ENCODE measurements around the gene DLK2. TPM values are rescaled to one million over a fixed set of nuclear protein-coding genes. Genes with fewer than 3 reads are reported as not detected.
A peak's percentile ranks its signal among the peaks of the same experiment; 100 is the strongest.

Gene DLK2
- total and polyA plus RNA-seq, 2 donors from 2014 or later = 0.50 TPM; not detected in 1

DNA sequence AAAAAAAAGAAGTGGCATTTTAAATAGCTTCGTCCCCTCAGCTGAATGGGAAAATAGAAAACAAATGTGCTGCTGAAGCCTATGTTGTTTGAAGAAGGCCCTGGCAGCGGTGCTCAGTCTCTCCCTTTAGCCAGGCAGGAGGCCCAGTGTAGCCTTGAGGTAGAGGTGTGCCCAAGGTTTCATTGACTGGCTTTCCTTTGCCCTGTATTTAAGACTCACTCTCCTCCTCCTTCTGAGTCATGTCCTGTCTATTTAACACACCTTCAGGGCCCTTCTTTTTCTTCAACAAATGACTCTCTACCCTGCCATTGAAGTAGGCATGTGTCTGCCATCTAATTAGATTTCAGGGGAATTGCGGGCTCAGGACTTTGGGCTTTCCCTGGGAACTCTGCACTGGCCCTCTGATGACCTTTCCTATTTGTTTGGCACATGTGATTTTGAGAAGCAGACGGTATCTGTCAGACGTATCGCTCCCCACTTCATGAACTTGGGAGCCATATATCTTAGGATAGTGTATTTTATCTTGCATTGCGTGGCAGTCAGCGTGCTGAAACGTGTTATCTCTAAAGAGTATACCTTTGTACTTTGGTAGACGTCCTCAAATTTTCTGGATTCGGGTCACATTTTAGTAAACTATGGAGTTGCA, 26.4 kb upstream of the DLK2 start:
- no peaks in the 10 kb centered on the region for H3K27me3 ChIP-seq (ENCODE audit: control insufficient read depth, insufficient read depth, low read length)
- no peak for FAIRE-seq
- no peak overlapping the region for H3K27ac ChIP-seq (ENCODE audit: low read depth in 2 of 2, low read length in 2 of 2)
- no peak overlapping the region for H3K4me3 ChIP-seq (ENCODE audit: low read length in 3 of 3)
- intact Hi-C loops (cut with DNase I) = no loop called here
- H3K4me1 ChIP-seq (ENCODE audit: control insufficient read depth in 2 of 3, insufficient read depth in 2 of 3, low read depth in 1 of 3, low read length in 3 of 3) = peaks cover 4 to 11% (median 6%) of the 10 kb centered on the region in 3 donors
- no peak overlapping the region for H3K9ac ChIP-seq (ENCODE audit: low read length in 3 of 3)
- DNase-seq = no peak
- TF ChIP-seq, protein P1, sequence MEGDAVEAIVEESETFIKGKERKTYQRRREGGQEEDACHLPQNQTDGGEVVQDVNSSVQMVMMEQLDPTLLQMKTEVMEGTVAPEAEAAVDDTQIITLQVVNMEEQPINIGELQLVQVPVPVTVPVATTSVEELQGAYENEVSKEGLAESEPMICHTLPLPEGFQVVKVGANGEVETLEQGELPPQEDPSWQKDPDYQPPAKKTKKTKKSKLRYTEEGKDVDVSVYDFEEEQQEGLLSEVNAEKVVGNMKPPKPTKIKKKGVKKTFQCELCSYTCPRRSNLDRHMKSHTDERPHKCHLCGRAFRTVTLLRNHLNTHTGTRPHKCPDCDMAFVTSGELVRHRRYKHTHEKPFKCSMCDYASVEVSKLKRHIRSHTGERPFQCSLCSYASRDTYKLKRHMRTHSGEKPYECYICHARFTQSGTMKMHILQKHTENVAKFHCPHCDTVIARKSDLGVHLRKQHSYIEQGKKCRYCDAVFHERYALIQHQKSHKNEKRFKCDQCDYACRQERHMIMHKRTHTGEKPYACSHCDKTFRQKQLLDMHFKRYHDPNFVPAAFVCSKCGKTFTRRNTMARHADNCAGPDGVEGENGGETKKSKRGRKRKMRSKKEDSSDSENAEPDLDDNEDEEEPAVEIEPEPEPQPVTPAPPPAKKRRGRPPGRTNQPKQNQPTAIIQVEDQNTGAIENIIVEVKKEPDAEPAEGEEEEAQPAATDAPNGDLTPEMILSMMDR (IDR thresholded peaks at IDR 0.05; ENCODE audit: borderline replicate concordance, extremely low read depth, insufficient read depth) = no peak
- peaks cover 0 to 2% (median 0%) of the 10 kb centered on the region in 3 donors for H3K36me3 ChIP-seq (ENCODE audit: control insufficient read depth in 2 of 3, insufficient read depth in 3 of 3, low read length in 3 of 3)
- H3K9me3 ChIP-seq (ENCODE audit: control insufficient read depth in 2 of 3, insufficient read depth in 1 of 3, low read length in 3 of 3) = no peaks in the 10 kb centered on the region

DNA sequence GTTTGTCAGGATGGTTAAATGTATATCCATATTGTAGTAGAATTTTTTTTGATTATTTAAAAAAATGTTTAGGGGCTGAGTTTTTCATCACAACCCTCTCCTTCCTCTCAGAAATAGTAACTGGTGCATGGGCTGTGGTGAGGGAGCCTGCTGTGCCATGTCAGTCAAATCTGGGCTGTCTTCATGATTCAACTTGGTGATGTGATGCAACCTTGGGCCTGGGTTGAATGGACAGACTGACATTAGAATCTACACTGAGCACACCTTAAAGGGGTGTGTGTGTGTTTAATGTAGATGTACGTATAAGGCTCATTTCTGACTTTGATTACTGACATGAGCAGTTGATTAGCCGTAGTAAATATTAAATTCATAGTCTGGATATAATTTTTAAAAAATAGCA, 25.7 kb upstream of the DLK2 start:
- no peaks in the 10 kb centered on the region for H3K27me3 ChIP-seq (ENCODE audit: control insufficient read depth, insufficient read depth, low read length)
- H3K4me1 ChIP-seq (ENCODE audit: control insufficient read depth in 2 of 3, insufficient read depth in 2 of 3, low read depth in 1 of 3, low read length in 3 of 3) = peaks cover 4 to 11% (median 6%) of the 10 kb centered on the region in 3 donors
- no peak overlapping the region for H3K4me3 ChIP-seq (ENCODE audit: low read length in 3 of 3)
- TF ChIP-seq, protein P1 (IDR thresholded peaks at IDR 0.05; ENCODE audit: borderline replicate concordance, extremely low read depth, insufficient read depth) = no peak
- FAIRE-seq (no peak), DNase-seq (no peak)
- no peak overlapping the region for H3K9ac ChIP-seq (ENCODE audit: low read length in 3 of 3)
- no peaks in the 10 kb centered on the region for H3K9me3 ChIP-seq (ENCODE audit: control insufficient read depth in 2 of 3, insufficient read depth in 1 of 3, low read length in 3 of 3)
- intact Hi-C loops (cut with DNase I) = no loop called here
- peaks cover 0 to 2% (median 0%) of the 10 kb centered on the region in 3 donors for H3K36me3 ChIP-seq (ENCODE audit: control insufficient read depth in 2 of 3, insufficient read depth in 3 of 3, low read length in 3 of 3)
- no peak overlapping the region for H3K27ac ChIP-seq (ENCODE audit: low read depth in 2 of 2, low read length in 2 of 2)

DNA sequence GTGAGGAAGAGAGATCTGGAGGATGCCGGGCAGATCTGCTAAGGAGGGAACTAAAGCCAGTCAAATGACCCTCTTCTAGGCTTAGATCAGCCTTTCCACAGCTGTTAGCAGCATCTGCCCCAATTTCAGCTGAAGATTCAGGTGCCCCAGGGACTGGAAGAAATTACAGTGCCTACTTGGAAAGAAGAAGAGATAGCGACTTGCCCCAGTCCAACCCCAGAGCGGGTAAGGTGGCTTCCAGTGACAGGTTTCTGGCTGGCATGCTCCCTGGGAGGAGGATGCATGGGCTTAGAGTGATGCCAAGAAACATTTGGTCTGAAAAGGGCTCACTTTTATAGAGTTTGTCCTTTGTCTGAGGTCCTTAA, 22.6 kb upstream of the DLK2 start:
- DNase-seq (no peak), FAIRE-seq (no peak)
- TF ChIP-seq, protein P1 (IDR thresholded peaks at IDR 0.05; ENCODE audit: borderline replicate concordance, extremely low read depth, insufficient read depth) = no peak
- Histone ChIP-seq H3K4me3 (ENCODE audit: low read length in 3 of 3) (peak overlapping the region; percentile 59 to 81 (median 78)), H3K4me1 (ENCODE audit: control insufficient read depth in 2 of 3, insufficient read depth in 2 of 3, low read depth in 1 of 3, low read length in 3 of 3) (peaks cover 4 to 11% (median 6%) of the 10 kb centered on the region in 3 donors), H3K9me3 (ENCODE audit: control insufficient read depth in 2 of 3, insufficient read depth in 1 of 3, low read length in 3 of 3) (no peaks in the 10 kb centered on the region), H3K9ac (ENCODE audit: low read length in 3 of 3) (peak overlapping the region; percentile 20 to 92 (median 83)), H3K36me3 (ENCODE audit: control insufficient read depth in 2 of 3, insufficient read depth in 3 of 3, low read length in 3 of 3) (peaks cover 0 to 2% (median 0%) of the 10 kb centered on the region in 3 donors), H3K27ac (ENCODE audit: low read depth in 2 of 2, low read length in 2 of 2) (no peak overlapping the region), H3K27me3 (ENCODE audit: control insufficient read depth, insufficient read depth, low read length) (no peaks in the 10 kb centered on the region)
- intact Hi-C loops (cut with DNase I) = no loop called here

All from kidney (tissue), 14 donors.